Aorta (tissue), 5 donors: Measurements from ENCODE around the gene MVP. TPM values are rescaled to one million over a fixed set of nuclear protein-coding genes. Genes with fewer than 3 reads are reported as not detected.

Experiments
- ATAC-seq: fragments of 200-7000 bp; cut with Tn5 transposase; one replicate; pipeline ENCODE4 v1.9.1; 2022; ENCODE audit warnings: moderate library complexity; ENCODE audit not compliant: low FRiP score
- DNase-seq, 2 donors: peaks; one replicate each; pipeline ENCODE4 v3.0.0-alpha.2; 2020
- H3K27ac ChIP-seq, 2 donors: one replicate each; pipeline ENCODE4 v1.5.1; 2013; ENCODE audit warnings: low read length in 2 of 2, mild to moderate bottlenecking in 2 of 2, moderate library complexity in 2 of 2, control low read depth in 1 of 2, inconsistent platforms in 1 of 2, low read depth in 1 of 2
- H3K27me3 ChIP-seq, 2 donors: one replicate each; pipeline ENCODE4 v1.6.1; 2013; ENCODE audit warnings: control low read depth in 1 of 2, low read length in 1 of 2, mild to moderate bottlenecking in 1 of 2, moderate library complexity in 1 of 2; ENCODE audit not compliant: insufficient read depth in 2 of 2, control insufficient read depth in 1 of 2
- H3K36me3 ChIP-seq, 2 donors: one replicate each; pipeline ENCODE4 v1.6.1; 2013; ENCODE audit warnings: control low read depth in 1 of 2, low read length in 1 of 2, mild to moderate bottlenecking in 1 of 2; ENCODE audit not compliant: insufficient read depth in 2 of 2, control insufficient read depth in 1 of 2
- H3K4me1 ChIP-seq, 2 donors: one replicate each; pipeline ENCODE4 v1.6.1; 2013; ENCODE audit warnings: low read length in 2 of 2, control low read depth in 1 of 2, mild to moderate bottlenecking in 1 of 2, moderate library complexity in 1 of 2; ENCODE audit not compliant: insufficient read depth in 2 of 2, control insufficient read depth in 1 of 2
- H3K4me3 ChIP-seq, 2 donors: one replicate each; pipeline ENCODE4 v1.5.1; 2013; ENCODE audit warnings: low read length in 2 of 2, control low read depth in 1 of 2, mild to moderate bottlenecking in 1 of 2
- H3K9me3 ChIP-seq: one replicate; pipeline ENCODE4 v1.6.1; 2013; ENCODE audit warnings: mild to moderate bottlenecking, low read length; ENCODE audit not compliant: control insufficient read depth
- WGBS, 2 donors: extraction: QIAGEN DNeasy Blood & Tissue Kit; methylation state at CpG; one replicate each; pipeline ENCODE4 v1.1.7; 2013; 5-methylcytosine and 5-hydroxymethylcytosine counted together
- intact Hi-C, 2 donors: fragments of 100-400 bp; cut with DNase I; formaldehyde crosslinking; loops; one replicate each; pipeline versions ENCODE4 v1.14.2 to v1.15.0; 2022
- polyA plus RNA-seq, 2 donors: library from polyadenylated mRNA; stranded (reverse); fragments of 200-250 nt; gene quantifications; one replicate each; pipeline ENCODE4 v1.2.3, GENCODE V29; 2013
- total RNA-seq, 2 donors: library from RNA; stranded (reverse); fragmentation: NEBNext Ultra II Directional; extraction: Animal tissue kit (Norgen Biotek cat#: 25700); gene quantifications; one replicate each; pipeline ENCODE4 v1.2.1, GENCODE V29; 2021
- donor health status: healthy with polysubstance abuse.
- donor health status: Bipolar disorder and iron deficiency.
- donor health status: DM: no; HTN: no; CAD: no.
- donor health status: DM: no; HTN: no; CAD: no.
- donor health status: DM: yes; HTN: yes; CAD: no.

The MVP gene
- total and polyA plus RNA-seq, 4 donors, result 76.8 to 186 (median 161) TPM

DNA sequence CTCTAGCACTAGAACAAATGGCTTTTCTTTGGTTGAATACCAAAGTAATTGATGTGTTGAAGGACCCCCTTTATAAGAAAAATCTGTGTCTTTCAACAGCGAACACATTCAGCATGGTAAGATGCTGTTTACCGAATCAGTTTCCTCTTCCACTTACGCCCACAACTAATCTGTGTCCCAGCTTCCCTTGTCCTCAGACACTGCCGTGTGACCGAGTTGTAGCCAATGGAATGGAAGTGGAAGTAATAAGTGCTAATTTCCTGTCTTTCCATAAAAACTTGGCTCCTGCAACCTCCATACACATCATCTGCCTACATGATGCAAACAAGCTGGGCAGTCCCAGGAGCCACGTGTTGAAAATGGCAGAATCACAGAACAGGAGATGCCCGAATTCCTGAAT lies 32.4 kb downstream of the MVP start:
- intact Hi-C loops, result no loop called here
- Histone ChIP-seq H3K4me3 (no peak overlapping the region), H3K4me1 (no peaks in the 10 kb centered on the region), H3K27me3 (no peaks in the 10 kb centered on the region), H3K27ac (no peak overlapping the region), H3K36me3 (no peaks in the 10 kb centered on the region), H3K9me3 (no peaks in the 10 kb centered on the region)
- no peak for ATAC-seq
- 83 to 84% methylated on average over 7 of the region's 7 CpGs for WGBS, 2 donors
- DNase-seq, result no peak

DNA sequence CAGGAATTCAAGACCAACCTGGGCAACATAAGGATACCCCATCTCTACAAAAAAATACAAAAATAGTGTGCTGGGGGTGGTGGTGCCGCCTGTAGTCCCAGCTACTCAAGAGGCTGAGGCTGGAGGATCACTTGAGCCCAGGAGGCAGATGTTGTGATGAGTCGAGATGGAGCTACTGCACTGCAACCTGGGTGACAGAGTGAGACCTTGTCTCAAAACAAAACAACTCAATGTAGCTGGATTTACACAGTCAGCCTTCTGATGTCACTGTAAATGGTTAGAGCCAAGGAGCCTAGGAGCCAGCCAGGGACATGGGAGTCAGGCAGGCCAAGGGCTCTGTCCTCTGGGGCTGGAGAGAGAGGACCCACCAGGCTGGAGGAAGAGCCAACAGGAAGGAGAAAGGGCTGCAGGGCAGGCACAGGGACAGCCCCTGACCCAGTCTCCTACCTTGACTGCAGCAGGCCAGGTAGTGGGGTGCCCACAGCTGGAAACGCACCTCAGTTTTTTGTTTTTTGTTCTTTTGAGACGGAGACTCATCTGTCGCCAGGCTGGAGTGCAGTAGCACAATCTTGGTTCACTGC lies 34.3 kb downstream of the MVP start:
- no peaks in the 10 kb centered on the region for H3K36me3 ChIP-seq
- peaks cover 0 to 2% of the 10 kb centered on the region in 2 donors for H3K4me1 ChIP-seq
- no peak overlapping the region for H3K27ac ChIP-seq
- H3K4me3 ChIP-seq, result no peak overlapping the region
- H3K9me3 ChIP-seq, result no peaks in the 10 kb centered on the region
- ATAC-seq (no peak), DNase-seq (no peak)
- intact Hi-C loops, result no loop called here
- 81 to 86% methylated on average over 5 of the region's 5 CpGs for WGBS, 2 donors
- H3K27me3 ChIP-seq, result no peaks in the 10 kb centered on the region

DNA sequence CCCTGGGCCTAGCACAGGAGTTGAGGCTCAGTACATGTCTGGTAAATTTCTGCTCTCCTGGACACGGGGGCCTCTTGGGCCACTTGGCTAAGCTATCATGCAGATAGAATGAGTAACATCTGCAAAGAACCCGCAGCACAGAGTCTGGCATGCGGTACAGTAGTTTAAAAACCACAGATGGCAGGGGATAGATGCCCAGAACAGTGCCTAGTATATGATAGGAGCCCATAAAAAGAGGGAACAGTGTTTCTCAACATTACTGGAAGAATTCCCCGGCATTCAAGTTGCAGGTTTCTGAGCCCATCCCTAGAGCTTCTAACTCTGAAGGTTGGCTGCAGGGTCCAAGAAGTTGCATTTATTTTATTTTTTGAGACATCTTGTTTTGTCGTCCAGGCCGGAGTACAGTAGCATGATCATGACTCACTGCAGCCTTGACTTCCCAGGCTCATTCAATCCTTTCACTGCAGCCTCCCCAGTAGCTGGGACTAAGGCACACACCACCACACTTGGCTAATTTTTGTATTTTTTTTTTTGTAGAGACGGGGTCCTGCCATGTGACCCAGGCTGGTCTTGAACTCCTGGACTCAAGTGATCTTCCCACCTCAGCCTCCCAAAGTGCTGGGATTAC lies 37.0 kb downstream of the MVP start:
- ATAC-seq (no peak), DNase-seq (no peak)
- Histone ChIP-seq H3K27me3 (no peaks in the 10 kb centered on the region), H3K9me3 (no peaks in the 10 kb centered on the region), H3K27ac (no peak overlapping the region), H3K36me3 (no peaks in the 10 kb centered on the region), H3K4me3 (no peak overlapping the region), H3K4me1 (peaks cover 0 to 2% of the 10 kb centered on the region in 2 donors)
- WGBS, 2 donors, result 71 to 76% methylated on average over 7 of the region's 7 CpGs
- intact Hi-C loops, result no loop called here

DNA sequence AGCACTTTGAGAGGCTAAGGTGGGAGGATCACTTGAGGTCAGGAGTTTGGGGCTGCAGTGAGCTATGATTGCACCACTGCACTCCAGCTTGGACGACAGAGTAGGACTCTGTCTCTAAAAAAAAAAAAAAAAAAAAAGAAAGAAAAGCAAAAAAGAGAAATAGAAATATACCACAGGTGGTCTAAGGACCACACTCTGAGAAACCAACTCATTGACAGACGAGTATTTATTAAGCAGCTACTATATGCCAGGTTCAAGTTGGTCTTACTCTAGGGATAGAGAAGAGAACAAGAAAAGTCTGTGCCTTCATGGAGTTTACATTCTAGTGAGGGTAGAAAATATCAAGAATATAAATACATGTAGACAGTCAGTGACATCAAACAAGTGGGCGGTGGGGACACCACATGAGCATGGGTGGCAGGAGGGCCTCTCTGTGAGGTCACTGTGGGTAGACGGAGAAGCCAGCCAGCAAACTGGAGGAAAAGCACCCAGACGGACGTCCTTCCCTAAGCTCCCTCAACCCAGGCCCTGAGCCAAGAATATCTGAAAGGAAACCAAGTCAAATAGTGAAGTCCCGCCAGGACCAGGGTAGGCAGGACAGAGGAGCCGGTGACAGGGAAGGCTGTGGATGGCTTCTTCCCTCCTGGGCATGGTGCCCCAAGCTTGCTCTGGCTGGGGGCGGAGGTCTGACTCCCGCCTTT lies 38.0 kb downstream of the MVP start:
- Histone ChIP-seq H3K27ac (peak overlapping the region in 1 of 2 donors; percentile 31), H3K36me3 (no peaks in the 10 kb centered on the region), H3K4me1 (peaks cover 0 to 2% of the 10 kb centered on the region in 2 donors), H3K9me3 (no peaks in the 10 kb centered on the region), H3K27me3 (no peaks in the 10 kb centered on the region), H3K4me3 (no peak overlapping the region)
- WGBS, 2 donors, result 6 to 8% methylated on average over 10 of the region's 10 CpGs
- peak; percentile 13 for ATAC-seq
- intact Hi-C loops, result no loop called here
- peak in 1 of 2 donors; percentile 66 for DNase-seq

DNA sequence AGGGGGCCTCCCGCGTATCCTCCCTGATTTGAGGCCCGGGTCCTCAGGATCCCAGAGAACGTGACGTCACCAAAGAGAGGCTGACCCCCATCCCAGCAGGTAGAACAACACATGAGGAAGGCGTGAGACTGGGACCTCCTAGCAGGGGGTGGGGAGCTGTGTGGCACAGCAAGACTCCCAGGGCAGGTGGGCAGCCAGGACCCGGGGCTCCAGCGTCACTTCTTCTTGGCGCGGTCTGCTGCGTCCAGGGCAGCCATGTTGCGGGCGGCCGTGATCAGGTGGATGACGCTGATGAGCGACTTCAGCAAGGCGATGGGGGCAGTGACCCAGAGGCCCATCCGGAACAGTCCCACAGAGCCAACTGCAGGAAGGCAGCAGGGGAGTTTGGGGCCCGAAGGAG lies 38.7 kb downstream of the MVP start:
- Histone ChIP-seq H3K9me3 (no peaks in the 10 kb centered on the region), H3K27me3 (no peaks in the 10 kb centered on the region), H3K27ac (peak overlapping the region in 1 of 2 donors; percentile 31), H3K4me3 (no peak overlapping the region), H3K4me1 (peaks cover 0 to 2% of the 10 kb centered on the region in 2 donors), H3K36me3 (no peaks in the 10 kb centered on the region)
- DNase-seq, result no peak
- intact Hi-C loops, result no loop called here
- WGBS, 2 donors, result 59 to 63% methylated on average over 18 to 19 of the region's 19 CpGs
- no peak for ATAC-seq

DNA sequence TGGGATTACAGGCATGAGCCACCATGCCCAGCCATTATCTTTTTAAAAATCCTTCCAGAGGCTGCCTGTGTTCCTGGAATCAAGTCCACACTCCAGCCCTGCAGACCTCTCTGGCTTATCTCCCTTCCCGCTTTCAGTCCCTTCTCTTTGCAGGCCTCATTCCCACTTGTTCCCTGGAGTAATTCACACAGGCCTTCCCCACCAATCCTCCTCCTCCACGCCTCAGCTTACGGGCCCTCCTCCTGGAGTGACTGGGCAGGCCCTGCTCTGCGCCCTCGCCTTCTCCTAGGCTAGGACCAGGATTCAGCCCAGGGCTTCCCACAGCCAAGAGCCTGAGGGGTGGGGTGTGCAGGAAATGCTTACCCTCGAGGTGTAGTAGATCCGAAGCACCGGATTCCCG lies 40.0 kb downstream of the MVP start:
- intact Hi-C loops, result loop anchor here (5.0 to 10.0 kb wide), 3 partner anchors 38 to 105 kb away; partner anchors contain the start of genes MVP (in 1 of the 2), PAGR1 (in 1 of the 2) and TMEM219 (in 1 of the 2)
- Histone ChIP-seq H3K4me1 (peaks cover 0 to 2% of the 10 kb centered on the region in 2 donors), H3K27me3 (no peaks in the 10 kb centered on the region), H3K36me3 (no peaks in the 10 kb centered on the region), H3K4me3 (no peak overlapping the region), H3K9me3 (no peaks in the 10 kb centered on the region), H3K27ac (no peak overlapping the region)
- DNase-seq (no peak), ATAC-seq (no peak)
- 73 to 76% methylated on average over 9 of the region's 9 CpGs for WGBS, 2 donors

DNA sequence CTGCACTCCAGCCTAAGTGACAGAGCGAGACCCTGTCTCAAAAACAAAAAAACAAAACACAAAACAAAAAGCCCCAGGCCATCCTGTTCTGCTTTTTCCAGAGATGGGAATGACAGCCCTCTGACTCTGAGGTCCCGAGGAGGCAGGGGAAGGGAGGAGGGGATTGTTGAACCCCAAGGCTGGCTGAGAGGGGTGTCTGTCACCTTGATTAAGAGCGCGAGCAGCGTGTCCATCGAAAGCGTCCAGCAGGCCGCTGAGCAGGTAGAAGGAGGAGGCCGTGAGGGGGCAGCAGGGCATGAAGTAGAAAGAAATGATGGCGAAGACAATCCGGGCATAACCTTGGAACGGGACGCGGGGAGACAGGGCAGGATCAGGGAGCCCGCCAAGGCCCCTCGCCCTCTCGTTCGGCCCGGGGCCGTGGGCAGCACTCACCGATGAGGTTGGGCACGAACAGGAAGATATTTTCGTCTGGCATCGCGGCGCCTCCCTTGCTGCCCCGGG lies 42.2 kb downstream of the MVP start:
- Histone ChIP-seq H3K4me1 (peaks cover 0 to 2% of the 10 kb centered on the region in 2 donors), H3K27me3 (no peaks in the 10 kb centered on the region), H3K9me3 (no peaks in the 10 kb centered on the region), H3K36me3 (no peaks in the 10 kb centered on the region), H3K4me3 (peak overlapping the region; percentile 58 to 80), H3K27ac (no peak overlapping the region)
- 1 to 2% methylated on average over 26 to 27 of the region's 27 CpGs for WGBS, 2 donors
- intact Hi-C loops, result loop anchor here (5.0 to 10.0 kb wide), 3 partner anchors 40 to 102 kb away; partner anchors contain the start of genes MVP (in 1 of the 2), PAGR1 (in 1 of the 2) and TMEM219 (in 1 of the 2)
- ATAC-seq (peak; percentile 1), DNase-seq (no peak)

DNA sequence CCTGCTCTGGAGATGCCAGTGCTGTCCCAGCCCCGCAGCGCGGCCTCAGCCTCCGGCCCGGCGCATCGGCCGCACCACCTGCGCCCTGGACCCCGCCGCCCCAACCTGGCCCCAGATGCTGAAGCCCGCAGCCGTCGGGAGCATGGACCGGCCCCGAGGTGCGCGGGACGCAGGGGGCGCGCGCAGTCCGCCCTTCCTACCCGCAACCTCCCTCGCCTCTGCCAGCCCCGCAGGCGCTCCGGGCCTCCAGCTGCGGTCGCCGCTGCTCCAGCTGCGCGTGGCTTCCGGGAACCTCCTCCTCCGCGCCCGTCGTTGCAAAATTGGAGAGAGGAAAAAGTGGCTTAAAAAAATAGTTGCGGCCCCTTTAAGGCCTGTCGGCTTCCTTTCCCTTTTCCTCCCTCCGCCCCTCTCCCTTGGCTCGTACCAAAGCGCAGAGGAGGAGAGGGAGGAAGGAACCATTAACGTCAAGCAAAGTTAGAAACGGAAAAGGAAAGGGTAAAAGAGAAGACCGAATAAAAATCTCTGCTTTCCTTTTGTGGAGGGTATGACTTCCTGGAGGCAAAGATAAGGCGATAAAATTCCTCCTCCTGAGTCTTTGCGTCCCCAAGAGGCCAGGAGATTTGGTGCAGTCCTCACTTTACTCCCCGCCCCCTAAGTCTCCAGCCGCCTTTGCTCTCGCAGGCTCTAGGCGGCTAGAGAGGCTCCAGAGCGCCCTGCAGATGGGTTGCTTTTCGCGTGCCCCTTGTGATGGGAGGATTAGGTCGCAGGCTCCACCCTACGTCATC lies 42.8 kb downstream of the MVP start, which contains the start of gene CDIPT:
TSS of gene CDIPT (minus strand) at position 343 of the 785 bp plus-strand sequence. CDS start 369 bp downstream, outside the sequence.
- H3K27ac ChIP-seq, result peak within 1 kb of the TSS; percentile 2 to 41
- H3K36me3 ChIP-seq, result no peaks in the 10 kb centered on the region
- peaks cover 0 to 2% of the 10 kb centered on the region in 2 donors for H3K4me1 ChIP-seq
- intact Hi-C loops, result loop anchor here (5.0 to 10.0 kb wide), 3 partner anchors 41 to 102 kb away; partner anchors contain the start of genes MVP (in 1 of the 2), PAGR1 (in 1 of the 2) and TMEM219 (in 1 of the 2)
- DNase-seq (peak; percentile 95 to 96), ATAC-seq (peak; percentile 97)
- H3K9me3 ChIP-seq, result no peaks in the 10 kb centered on the region
- 0% methylated on average over 53 to 57 of the region's 57 CpGs for WGBS, 2 donors
- H3K4me3 ChIP-seq, result peak within 1 kb of the TSS; percentile 58 to 80
- H3K27me3 ChIP-seq, result no peaks in the 10 kb centered on the region
